Duodenal mucosa (tissue), 2 donors: ENCODE measurements around the gene STK4.
"Not testable (repeated sequence)": the region's sequence is repeated elsewhere in the genome, so short reads cannot be mapped to it uniquely, and the experiment has no call there.

Source experiments
- H3K27ac ChIP-seq: one replicate; pipeline ENCODE4 v1.7.0; 2013; ENCODE audit warnings: low read depth, low read length
- H3K27me3 ChIP-seq, 2 donors: one replicate each; pipeline ENCODE4 v1.7.0; 2013; ENCODE audit warnings: low read length in 2 of 2, control low read depth in 1 of 2; ENCODE audit not compliant: insufficient read depth in 2 of 2, control insufficient read depth in 1 of 2
- H3K36me3 ChIP-seq, 2 donors: one replicate each; pipeline ENCODE4 v1.7.0; 2013; ENCODE audit warnings: low read length in 2 of 2, control low read depth in 1 of 2; ENCODE audit not compliant: insufficient read depth in 2 of 2, control insufficient read depth in 1 of 2
- H3K4me1 ChIP-seq, 2 donors: one replicate each; pipeline ENCODE4 v1.7.0; 2013; ENCODE audit warnings: low read length in 2 of 2, control low read depth in 1 of 2; ENCODE audit not compliant: insufficient read depth in 2 of 2, control insufficient read depth in 1 of 2
- H3K4me3 ChIP-seq, 2 donors: one replicate each; pipeline ENCODE4 v1.7.0; 2013; ENCODE audit warnings: low read length in 2 of 2, low read depth in 1 of 2
- H3K9ac ChIP-seq, 2 donors: one replicate each; pipeline ENCODE4 v1.7.0; 2013; ENCODE audit warnings: low read length in 2 of 2, low read depth in 1 of 2
- H3K9me3 ChIP-seq, 2 donors: one replicate each; pipeline ENCODE4 v1.7.0; 2013; ENCODE audit warnings: low read length in 2 of 2, control low read depth in 1 of 2; ENCODE audit not compliant: control insufficient read depth in 1 of 2

STK4 gene

GRCh38 chr20:45008521-45009049, 42.3 kb downstream of the STK4 start:
- Histone ChIP-seq H3K9me3 (no peaks in the 10 kb centered on the region), H3K27me3 (no peaks in the 10 kb centered on the region), H3K9ac (no peak overlapping the region), H3K36me3 (peaks cover 13 to 23% of the 10 kb centered on the region in 2 donors), H3K27ac (no peak overlapping the region), H3K4me1 (no peaks in the 10 kb centered on the region), H3K4me3 (no peak overlapping the region)

DNA sequence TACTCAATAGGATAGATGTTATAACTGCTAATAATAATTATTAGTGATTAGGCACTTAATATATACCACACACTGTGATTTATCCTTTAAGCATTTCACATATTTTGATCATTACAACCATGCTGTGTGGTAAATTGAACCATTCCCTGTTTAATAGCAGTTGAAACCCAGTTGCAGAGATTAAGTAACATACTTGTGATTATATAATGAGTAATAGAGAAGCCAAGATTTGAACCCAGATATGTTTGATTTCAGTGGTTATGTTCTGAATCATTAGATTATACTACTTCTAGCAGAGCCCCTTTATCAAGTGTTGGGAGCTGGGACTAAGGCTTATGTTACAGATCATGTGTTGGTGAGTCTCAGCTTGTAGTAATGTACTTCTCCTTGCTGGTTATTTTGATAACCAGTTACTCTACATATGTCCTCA, 44.1 kb downstream of the STK4 start:
- no peak overlapping the region for H3K27ac ChIP-seq

DNA sequence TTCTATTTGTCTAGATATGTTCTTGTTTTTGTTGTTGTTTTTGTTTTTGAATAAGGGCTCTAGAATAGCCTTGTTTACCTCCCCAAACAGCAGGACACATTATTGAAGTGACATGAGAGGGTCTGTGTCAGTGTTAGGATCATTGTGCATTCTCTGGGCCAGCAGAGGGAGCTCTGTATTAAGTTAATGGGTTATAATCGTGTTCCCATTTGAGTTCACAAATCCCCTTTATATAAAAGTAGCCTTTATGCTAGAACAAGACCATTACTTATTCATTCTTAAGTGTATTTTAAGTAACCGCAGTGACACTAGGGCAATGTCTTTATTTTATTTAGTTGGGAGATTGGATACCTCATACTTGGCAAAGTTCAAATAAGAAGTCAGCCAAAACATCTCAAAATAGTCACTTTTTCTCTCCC, 44.8 kb downstream of the STK4 start:
- Histone ChIP-seq H3K27ac (no peak overlapping the region), H3K9me3 (no peaks in the 10 kb centered on the region), H3K4me3 (no peak overlapping the region), H3K9ac (no peak overlapping the region), H3K27me3 (no peaks in the 10 kb centered on the region), H3K4me1 (peaks cover 10 to 11% of the 10 kb centered on the region in 2 donors), H3K36me3 (peaks cover 20 to 26% of the 10 kb centered on the region in 2 donors)

More for the DNA sequence above, 44.1 kb downstream of the STK4 start:
- Histone ChIP-seq H3K4me1 (peaks cover 8 to 10% of the 10 kb centered on the region in 2 donors), H3K4me3 (no peak overlapping the region), H3K27me3 (no peaks in the 10 kb centered on the region), H3K9me3 (no peaks in the 10 kb centered on the region), H3K36me3 (peaks cover 19 to 26% of the 10 kb centered on the region in 2 donors), H3K9ac (no peak overlapping the region)

GRCh38 chr20:45012682-45013302, 46.5 kb downstream of the STK4 start:
- Histone ChIP-seq H3K27ac (no peak overlapping the region), H3K4me3 (no peak overlapping the region), H3K9ac (no peak overlapping the region), H3K27me3 (no peaks in the 10 kb centered on the region), H3K9me3 (no peaks in the 10 kb centered on the region), H3K36me3 (peaks cover 11 to 27% of the 10 kb centered on the region in 2 donors), H3K4me1 (peaks cover 10 to 17% of the 10 kb centered on the region in 2 donors)

GRCh38 chr20:45014131-45014530, 47.8 kb downstream of the STK4 start:
- H3K9me3 ChIP-seq, H3K9ac ChIP-seq, H3K27me3 ChIP-seq, H3K4me3 ChIP-seq, H3K27ac ChIP-seq: not testable (repeated sequence)
- H3K4me1 ChIP-seq: peaks cover 10 to 17% of the 10 kb centered on the region in 2 donors
- H3K36me3 ChIP-seq: peaks cover 11 to 21% of the 10 kb centered on the region in 2 donors

- peaks cover 11 to 23% of the 10 kb centered on the region in 2 donors for H3K36me3 ChIP-seq
- no peak overlapping the region for H3K4me3 ChIP-seq
Measured at GRCh38 chr20:45014671-45015415, 48.5 kb downstream of the STK4 start.

DNA sequence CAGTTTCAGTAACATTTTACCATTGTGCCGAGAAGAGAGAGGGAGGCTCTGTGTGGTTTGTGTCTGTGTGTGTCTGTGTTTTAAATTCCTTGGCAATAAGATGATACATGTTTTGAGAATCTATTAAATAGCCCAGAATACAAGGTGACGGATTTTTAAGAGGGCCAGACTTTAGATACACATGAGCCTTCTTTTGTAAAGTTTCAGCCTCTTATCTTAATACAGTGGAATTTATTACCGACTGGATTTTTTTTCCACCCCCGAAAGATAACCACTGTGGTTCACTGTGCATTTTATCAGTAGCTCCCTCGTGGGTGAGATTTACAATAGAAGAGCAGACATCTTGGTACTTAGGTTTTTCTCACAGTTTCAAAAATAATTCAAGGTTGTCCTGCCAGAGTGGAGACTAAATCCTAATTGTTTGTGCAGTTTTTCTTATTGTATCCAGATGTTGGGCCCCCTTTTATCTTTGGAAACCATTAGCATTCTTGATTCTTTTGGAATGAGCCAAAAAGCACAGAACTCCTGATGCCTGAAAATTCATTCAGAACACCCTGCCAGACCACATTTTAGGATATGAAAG, 49.9 kb downstream of the STK4 start:
- no peak overlapping the region for H3K27ac ChIP-seq
- H3K4me3 ChIP-seq: no peak overlapping the region
- peaks cover 10 to 21% of the 10 kb centered on the region in 2 donors for H3K36me3 ChIP-seq
- H3K9ac ChIP-seq: no peak overlapping the region
- H3K4me1 ChIP-seq: peaks cover 10 to 17% of the 10 kb centered on the region in 2 donors
- no peaks in the 10 kb centered on the region for H3K27me3 ChIP-seq
- no peaks in the 10 kb centered on the region for H3K9me3 ChIP-seq

More at GRCh38 chr20:45014671-45015415, 48.5 kb downstream of the STK4 start:
- Histone ChIP-seq H3K27ac (no peak overlapping the region), H3K27me3 (no peaks in the 10 kb centered on the region), H3K4me1 (peaks cover 10 to 17% of the 10 kb centered on the region in 2 donors), H3K9me3 (no peaks in the 10 kb centered on the region), H3K9ac (no peak overlapping the region)

DNA sequence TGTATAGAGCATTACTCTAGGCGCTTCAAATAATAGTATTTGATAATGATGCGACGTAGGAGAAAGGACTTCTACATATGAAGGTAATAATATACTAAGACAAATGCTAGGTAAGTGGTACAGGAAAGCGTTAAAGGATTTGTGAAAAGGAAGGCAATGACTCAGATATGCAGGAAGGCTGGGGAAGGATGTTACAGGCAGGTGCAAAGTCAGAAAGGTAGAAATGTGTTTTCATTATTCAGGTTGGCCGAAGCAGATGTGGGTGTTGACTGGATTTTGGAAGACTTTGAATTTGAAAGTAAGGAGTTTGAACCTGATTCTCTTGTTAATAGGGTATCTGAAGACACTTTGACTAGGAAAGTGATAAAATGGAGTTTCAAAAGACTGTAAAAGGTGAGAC, 51.0 kb downstream of the STK4 start:
- Histone ChIP-seq H3K4me3 (no peak overlapping the region), H3K4me1 (peaks cover 10 to 17% of the 10 kb centered on the region in 2 donors), H3K9ac (no peak overlapping the region), H3K9me3 (no peaks in the 10 kb centered on the region), H3K36me3 (peaks cover 11 to 26% of the 10 kb centered on the region in 2 donors), H3K27ac (no peak overlapping the region), H3K27me3 (no peaks in the 10 kb centered on the region)

DNA sequence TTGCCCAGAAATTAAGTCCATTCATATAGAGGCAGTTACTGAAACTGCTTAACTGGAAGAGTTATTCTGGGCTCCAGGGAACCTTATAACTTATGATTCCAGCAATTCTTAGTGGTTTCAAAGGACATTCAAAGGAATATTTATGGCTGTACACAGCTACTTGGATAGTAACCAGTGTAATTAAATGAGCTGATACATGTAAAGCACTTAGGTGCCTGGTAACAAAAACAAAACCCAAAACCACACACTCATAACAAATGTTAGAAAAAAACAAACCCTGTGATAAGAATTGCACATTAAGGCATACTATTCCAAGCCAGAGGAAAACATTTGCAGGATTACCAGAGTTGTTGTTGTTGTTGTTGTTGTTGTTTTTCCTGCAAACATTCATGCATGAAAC, 51.5 kb downstream of the STK4 start:
- no peak overlapping the region for H3K9ac ChIP-seq
- peaks cover 10 to 17% of the 10 kb centered on the region in 2 donors for H3K4me1 ChIP-seq
- H3K27ac ChIP-seq: no peak overlapping the region
- H3K36me3 ChIP-seq: peaks cover 11 to 26% of the 10 kb centered on the region in 2 donors
- H3K27me3 ChIP-seq: no peaks in the 10 kb centered on the region
- no peaks in the 10 kb centered on the region for H3K9me3 ChIP-seq
- H3K4me3 ChIP-seq: no peak overlapping the region
